NCI-H1105 (cell line): ENCODE data around the gene ARMC3.
"Not testable (repeated sequence)": the region's sequence is repeated elsewhere in the genome, so short reads cannot be mapped to it uniquely, and the experiment has no call there.

Experiments used
- DNase-seq: peaks from one replicate; lab custom pipeline; 2025; lab: John Stamatoyannopoulos, UW

The ARMC3 gene

DNA sequence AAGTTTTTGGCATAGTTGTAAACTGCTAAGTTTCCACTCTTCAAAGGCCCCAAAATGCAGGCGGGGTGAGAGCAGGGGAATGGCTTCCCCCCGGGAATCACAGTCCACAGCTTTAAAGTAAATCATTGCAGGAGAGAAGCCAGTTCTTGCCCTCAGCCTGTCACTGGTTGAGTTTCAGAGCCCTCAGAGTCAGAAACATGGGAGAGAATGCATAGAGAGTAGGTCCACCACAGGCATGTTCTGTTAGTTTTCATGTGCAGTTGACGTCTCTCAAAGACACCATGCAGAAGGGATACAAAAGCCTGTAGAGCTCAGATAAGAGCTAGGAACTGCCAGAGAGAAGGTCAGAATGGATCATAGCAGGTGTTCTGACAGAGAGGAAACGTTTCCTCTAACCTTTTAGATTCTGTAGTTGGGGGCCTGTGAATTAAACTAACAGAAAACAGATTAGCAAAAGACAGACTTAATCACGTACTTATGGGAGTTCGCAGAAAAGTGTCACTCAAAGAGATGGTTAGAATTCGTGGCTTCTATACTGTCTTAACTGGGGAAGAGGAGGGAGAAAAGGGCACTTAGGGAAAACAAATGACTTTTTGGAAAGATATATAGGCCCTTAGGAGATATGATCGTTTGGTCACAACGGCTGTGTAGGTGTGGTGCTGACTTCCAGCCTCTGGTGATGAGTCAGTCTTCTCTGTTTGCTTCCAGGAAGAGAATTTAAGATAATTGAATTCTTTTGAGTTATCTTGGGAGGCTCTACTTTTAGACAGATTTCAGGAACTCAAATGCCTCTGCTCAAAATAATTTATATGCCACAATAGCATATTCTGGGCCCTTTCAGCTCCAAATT is 119.6 kb downstream of the ARMC3 start:
- DNase-seq: no peak

GRCh38 chr10:23048191-23048590 is 120.3 kb downstream of the ARMC3 start:
- no peak for DNase-seq

GRCh38 chr10:23051278-23051677 is 123.4 kb downstream of the ARMC3 start:
- DNase-seq: no peak

DNA sequence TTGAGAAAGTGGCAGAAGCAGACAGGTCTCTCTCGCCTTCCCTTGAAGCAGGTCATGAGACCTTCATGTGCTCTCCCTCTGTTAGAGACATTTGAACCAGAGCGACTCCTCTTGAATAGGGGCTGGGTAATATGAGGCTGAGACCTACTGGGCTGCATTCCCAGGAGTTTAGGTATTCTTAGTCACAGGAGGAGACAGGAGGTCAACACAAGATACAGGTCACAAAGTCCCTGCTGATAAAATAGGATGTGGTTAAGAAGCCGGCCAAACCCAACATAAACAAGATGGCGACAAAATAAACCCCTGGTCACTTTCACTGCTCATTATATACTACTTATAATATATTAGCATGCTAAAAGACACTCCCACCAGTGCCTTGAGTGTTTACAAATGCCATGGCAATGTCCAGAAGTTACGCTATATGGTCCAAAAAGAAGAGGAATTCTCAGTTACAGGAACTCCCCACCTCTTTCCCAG is 124.0 kb downstream of the ARMC3 start:
- DNase-seq: no peak

DNA sequence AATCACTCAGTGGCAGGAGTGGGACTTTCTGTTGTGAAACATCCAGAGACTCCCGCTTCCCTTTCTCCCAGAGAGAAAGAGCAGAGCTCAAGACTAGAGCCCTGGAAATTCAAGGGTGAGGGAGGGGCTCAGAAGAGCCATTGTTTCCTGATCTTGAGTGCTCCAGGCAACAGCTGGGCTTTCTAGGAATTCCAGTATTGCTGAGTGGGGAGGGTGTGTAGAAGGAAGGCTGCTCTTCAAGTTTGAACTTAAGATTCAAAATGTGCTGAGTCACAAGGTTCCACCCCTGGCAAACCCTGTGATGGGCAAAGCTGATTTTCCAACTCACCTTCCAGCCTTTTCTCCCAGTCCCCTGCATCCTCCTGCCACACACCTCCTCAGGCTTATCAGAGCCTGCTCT is 125.2 kb downstream of the ARMC3 start:
- no peak for DNase-seq

DNA sequence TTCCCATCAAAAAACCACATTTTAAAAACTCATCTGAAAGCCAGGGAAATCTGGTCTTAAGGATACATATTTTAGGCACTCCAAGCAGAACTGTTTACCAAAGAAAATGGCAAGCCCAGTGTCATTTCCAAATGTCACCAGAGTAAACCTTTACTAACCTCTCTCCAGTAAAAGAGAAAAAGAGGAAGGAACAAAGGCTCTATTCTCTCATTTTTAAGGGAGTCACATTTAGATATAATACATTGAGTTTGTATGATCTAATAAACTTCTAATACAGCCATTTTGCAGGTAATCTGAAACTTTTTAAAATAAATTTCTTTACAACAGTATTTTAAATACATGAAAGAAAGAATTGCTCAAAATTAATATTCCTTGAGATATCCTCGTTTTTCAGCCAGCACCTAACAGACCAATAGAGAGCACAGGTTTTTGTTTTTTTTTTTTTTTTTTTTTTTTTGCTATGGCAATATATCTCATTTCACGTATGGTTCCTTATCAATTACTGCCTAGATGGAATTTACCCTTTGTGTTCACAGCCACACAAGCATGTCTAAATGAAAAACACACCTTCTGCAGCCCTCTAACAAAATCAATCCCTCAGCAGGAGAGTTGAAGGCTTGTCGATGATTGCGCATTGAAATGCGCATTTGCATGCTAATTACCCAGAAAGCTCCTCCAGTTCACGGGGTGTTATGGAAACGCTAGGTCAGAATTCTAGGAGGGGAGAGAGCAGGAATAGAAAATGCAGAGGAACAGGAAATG is 127.8 kb downstream of the ARMC3 start:
- DNase-seq: no peak

DNA sequence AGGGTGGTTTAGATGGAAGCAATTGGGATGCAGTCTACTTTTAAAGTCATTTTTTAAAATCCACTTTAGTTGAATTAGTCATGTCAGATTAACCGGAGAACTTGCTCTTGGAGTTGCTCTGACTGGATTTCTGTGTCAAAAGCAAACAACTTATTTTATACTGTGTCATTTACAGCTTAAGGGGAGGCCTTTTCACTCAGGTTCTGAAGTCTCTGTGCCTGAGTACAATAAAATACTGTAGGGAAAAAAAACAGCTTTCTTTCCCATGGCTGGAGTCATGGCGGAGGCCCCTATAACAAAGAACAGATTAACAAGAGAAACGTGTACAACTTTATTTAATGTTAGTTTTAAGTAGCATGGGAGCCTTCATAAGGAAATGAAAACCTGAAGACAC is 128.3 kb downstream of the ARMC3 start:
- DNase-seq: no peak

DNA sequence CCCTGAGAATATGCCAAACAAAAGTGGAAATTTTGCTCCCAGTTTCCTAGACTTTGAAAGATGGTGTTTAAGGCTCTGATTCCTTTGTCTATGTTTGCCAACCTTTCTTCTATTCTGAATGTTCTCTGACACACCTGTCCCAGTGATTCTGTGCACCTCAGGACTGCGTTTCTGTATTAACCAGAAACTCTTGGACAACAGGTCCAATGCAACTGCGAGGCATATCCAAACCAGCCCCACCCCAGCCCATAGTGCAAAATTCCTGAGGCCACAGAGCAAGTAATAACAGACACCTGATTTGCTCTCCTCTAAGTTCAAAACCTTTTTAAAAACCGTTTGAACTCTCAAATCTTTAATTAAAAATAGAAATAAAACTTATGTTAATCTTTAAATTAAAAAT is 130.5 kb downstream of the ARMC3 start:
- DNase-seq: no peak

DNA sequence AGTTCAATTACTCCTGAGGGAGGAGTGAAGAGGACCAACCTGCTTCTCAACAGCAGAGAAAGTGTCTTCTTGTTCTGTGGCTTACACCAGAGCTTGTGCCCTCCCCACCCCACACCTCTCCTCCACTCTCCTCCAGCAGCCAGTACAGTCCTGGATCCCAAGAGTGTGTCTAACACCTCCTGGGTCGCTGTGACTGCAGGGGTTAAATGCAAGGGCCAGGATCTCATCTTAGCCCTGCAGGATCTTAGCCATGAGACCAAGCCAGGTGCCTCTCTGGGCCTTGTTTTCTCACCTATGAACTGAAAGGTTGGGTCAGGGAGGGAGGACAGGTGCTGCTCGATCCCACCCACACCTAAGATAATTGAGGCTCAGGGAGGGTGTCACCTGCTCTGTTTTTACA is 133.1 kb downstream of the ARMC3 start:
- no peak for DNase-seq

DNA sequence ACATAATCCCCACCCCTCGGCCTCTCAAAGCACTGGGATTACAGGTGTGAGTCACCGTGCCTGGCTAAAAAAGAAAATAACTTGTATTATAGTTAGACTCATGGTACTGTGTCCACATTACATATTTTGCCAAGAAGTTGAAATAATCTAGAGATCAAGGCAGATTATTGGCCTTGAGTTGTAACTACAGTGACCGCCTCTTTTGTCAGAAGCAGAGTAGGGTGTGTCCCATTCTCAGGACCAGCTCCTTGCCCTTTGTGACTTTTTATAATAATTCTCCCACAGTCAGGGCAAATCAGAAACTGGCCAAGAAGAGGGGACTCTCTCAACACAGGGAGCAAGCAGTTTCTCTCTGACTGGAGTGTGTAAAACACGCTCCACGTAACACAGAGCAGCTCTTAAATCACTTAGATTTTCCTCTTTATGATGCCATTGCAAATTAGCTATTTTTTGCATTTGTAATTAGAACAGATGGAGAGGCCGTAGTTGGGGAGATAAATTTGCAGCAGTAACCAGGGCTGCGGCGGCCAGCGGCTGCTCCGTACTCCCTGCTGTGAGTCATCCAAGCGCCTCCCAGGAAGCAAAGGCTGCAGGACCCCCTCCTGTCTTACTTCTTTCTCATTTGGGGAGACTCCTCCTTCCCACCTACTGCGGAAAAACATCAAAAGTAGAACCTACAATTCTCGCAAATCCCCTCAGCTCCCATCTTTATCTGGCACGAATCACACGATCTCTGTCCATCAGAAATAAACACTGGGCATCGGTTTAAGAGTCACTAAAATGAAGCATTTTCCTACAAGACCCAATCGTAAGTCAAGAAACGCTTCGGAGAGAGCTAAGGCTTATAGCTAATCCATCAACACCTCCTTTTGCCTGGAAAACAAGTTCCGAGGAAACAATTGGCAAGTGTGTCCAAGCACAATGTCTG is 135.5 kb downstream of the ARMC3 start:
- DNase-seq: no peak

DNA sequence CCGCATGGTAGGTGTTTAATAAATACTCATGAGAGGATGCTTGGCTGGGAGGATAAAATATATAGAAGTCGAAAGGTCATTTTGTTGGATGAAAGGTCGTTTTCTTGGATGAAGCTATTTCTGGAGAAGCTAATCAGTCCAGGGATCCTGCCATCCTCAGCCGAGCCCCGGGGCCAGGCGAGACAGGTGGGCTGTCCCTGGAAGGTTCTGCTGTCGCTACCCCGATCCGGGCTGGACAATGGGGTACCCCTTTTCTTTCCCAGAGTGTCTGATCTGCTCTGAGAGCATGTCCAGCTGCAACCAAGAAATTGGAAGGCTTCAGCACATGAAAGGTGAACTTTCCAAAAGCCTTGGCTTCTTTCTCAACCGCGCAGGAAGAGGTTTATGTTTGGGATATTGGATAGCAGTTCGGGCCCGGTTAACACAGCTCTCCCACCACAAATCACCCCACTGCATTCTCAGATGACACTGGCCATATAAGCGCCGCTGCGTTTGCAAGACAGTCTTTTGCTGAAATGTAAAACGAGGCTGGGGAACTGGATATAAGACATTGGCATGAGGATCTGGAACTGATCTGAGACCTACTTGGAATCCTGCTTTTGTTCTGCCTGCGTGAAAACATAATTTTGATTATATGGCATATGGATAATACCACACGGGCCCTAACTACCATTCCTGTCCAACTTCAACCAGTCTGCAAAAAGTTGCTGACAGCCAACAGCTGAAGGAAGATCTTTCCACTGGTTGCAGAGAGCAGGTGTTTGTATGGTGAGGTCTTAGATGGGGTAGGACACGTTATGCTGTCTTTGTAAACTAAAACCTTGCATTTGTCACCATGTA is 136.3 kb downstream of the ARMC3 start:
- DNase-seq: no peak

- DNase-seq: not testable (repeated sequence)
Measured at GRCh38 chr10:23064813-23065114, 136.9 kb downstream of the ARMC3 start.

GRCh38 chr10:23065181-23065948 is 137.5 kb downstream of the ARMC3 start:
- no peak for DNase-seq

DNA sequence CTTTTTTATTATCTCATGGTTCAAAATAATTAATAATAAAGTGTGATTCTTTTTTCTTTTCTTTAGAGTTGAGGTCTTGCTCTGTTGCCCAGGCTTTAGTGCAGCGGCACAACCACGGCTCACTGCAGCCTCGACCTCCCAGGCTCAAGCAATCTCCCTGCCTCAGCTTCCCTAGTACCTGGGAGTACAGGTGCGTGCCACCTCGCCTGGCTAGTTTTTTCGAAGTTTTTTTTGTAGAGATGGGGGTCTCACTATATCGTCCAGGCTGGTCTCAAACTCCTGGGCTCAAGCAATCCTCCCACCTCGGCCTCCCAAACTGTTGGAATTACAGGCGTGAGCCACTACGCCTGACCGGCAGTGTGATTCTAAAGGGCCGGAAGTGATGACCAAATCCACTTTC is 139.5 kb downstream of the ARMC3 start:
- DNase-seq: no peak

GRCh38 chr10:23067939-23068775 is 140.3 kb downstream of the ARMC3 start:
- peak; percentile 34 for DNase-seq

GRCh38 chr10:23069019-23069815 is 141.4 kb downstream of the ARMC3 start:
- DNase-seq: no peak

GRCh38 chr10:23070092-23070912 is 142.4 kb downstream of the ARMC3 start:
- DNase-seq: not testable (repeated sequence)

- DNase-seq: peak; percentile 76
Measured at GRCh38 chr10:23070913-23071218, 143.0 kb downstream of the ARMC3 start.
